K562 (cell line): ENCODE measurements around the gene RERE. TPM values are rescaled to one million over a fixed set of nuclear protein-coding genes. Genes with fewer than 3 reads are reported as not detected.
A peak's percentile ranks its signal among the peaks of the same experiment; 100 is the strongest.

ENCODE experiments used
- CGGBP1 ChIP-seq: fragments of 250-450 bp; sonication (Bioruptor Pico); IDR thresholded peaks from 2 replicates; pipeline ENCODE4 v1.9.0; 2021; ENCODE audit warnings: mild to moderate bottlenecking
- CTCF ChIP-seq, 3 experiments: IDR thresholded peaks in 2 of 3; conservative IDR thresholded peaks in 1 of 3; 2 replicates each; pipeline ENCODE4 v1.5.1; 2011 to 2012; ENCODE audit warnings: low read length in 3 of 3, mild to moderate bottlenecking in 3 of 3, control low read depth in 2 of 3, improper control_type of control experiment in 1 of 3, inconsistent platforms in 1 of 3, low read depth in 1 of 3, mixed read lengths in 1 of 3, moderate library complexity in 1 of 3; ENCODE audit not compliant: insufficient read depth in 2 of 3
- KLF16 ChIP-seq: IDR thresholded peaks from 2 replicates; pipeline ENCODE4 v1.6.1; 2016; ENCODE audit warnings: antibody characterized with exemption
- NCOA6 ChIP-seq: fragments of 450-650 bp; IDR thresholded peaks from 2 replicates; pipeline ENCODE4 v1.6.1; 2017; ENCODE audit warnings: mild to moderate bottlenecking
- NONO ChIP-seq, 2 experiments: fragments of 200-400 bp in 1 of 2; fragments of 450-650 bp in 1 of 2; formaldehyde crosslinking in 1 of 2; IDR thresholded peaks; 2 replicates each; pipeline ENCODE4 v1.6.1; 2017; ENCODE audit warnings: low read depth in 2 of 2, mild to moderate bottlenecking in 2 of 2, moderate library complexity in 2 of 2, low read length in 1 of 2
- RBFOX2 ChIP-seq: fragments of 200-400 bp; formaldehyde crosslinking; IDR thresholded peaks from 2 replicates; pipeline ENCODE4 v1.6.1; 2017; ENCODE audit warnings: low read depth, mild to moderate bottlenecking, low read length, moderate library complexity
- SMC3 ChIP-seq: conservative IDR thresholded peaks from 2 replicates; pipeline ENCODE4 v1.6.1; 2011; ENCODE audit warnings: low read depth, low read length, improper control_type of control experiment; ENCODE audit not compliant: insufficient read depth
- TEAD4 ChIP-seq, 2 experiments: sonication (generic) in 1 of 2; formaldehyde crosslinking in 1 of 2; IDR thresholded peaks; 2 replicates each; pipeline versions ENCODE4 v1.6.1 to v1.8.0; 2012 to 2022; ENCODE audit warnings: borderline replicate concordance in 1 of 2, inconsistent platforms in 1 of 2, low read length in 1 of 2, mild to moderate bottlenecking in 1 of 2, missing genetic modification reagents in 1 of 2
- ZNF224 ChIP-seq: sonication (generic); formaldehyde crosslinking; IDR thresholded peaks from 2 replicates; pipeline ENCODE4 v1.8.0; 2022; ENCODE audit warnings: mild to moderate bottlenecking, missing genetic modification reagents
- ZNF384 ChIP-seq: IDR thresholded peaks from 2 replicates; pipeline ENCODE4 v1.6.1; 2012; ENCODE audit warnings: low read depth, low read length, improper control_type of control experiment
- polyA plus RNA-seq, 8 experiments: library from polyadenylated mRNA; depleted of rRNA in 4 of 8; stranded (reverse) in 5 of 8; unstranded in 3 of 8; fragments of >200 nt; fragmentation: Nextera tagmentation in 2 of 8; fragmentation: Illumina TruSeq in 1 of 8; extraction: Ambion mirVana in 2 of 8; extraction: Trizol in 1 of 8; gene quantifications; 2 replicates each; pipeline versions ENCODE4 v1.2.1 to v1.2.3, GENCODE V29; 2011 to 2014; ENCODE audit warnings: inconsistent platforms in 1 of 8, missing spikeins in 1 of 8
- total RNA-seq, 7 experiments: library from RNA; depleted of rRNA in 6 of 7; stranded (reverse); fragments of >200 nt in 6 of 7; fragmentation: Illumina TruSeq in 2 of 7; extraction: Trizol in 2 of 7; gene quantifications; 2 replicates each; pipeline versions ENCODE4 v1.2.1 to v1.2.3, GENCODE V29; 2011 to 2021; ENCODE audit warnings: low replicate concordance in 1 of 7
- TF ChIP-seq, protein P1 (sequence below): fragments of 450-650 bp; formaldehyde crosslinking; IDR thresholded peaks from 2 replicates; pipeline ENCODE4 v1.4.0; 2022; ENCODE audit warnings: mild to moderate bottlenecking, moderate library complexity
- TF ChIP-seq, protein P2 (sequence below): conservative IDR thresholded peaks from 2 replicates; pipeline ENCODE4 v1.6.1; 2011; ENCODE audit warnings: low read depth, mild to moderate bottlenecking, low read length; ENCODE audit not compliant: control insufficient read depth
- TF ChIP-seq, protein P3 (sequence below), 2 experiments: fragments of 450-650 bp in 1 of 2; sonication (generic) in 1 of 2; formaldehyde crosslinking in 1 of 2; IDR thresholded peaks in 1 of 2; conservative IDR thresholded peaks in 1 of 2; 2 replicates each; pipeline versions ENCODE4 v1.6.1 to v1.8.1; 2016 to 2023; ENCODE audit warnings: mild to moderate bottlenecking in 2 of 2, moderate library complexity in 2 of 2, inconsistent platforms in 1 of 2, missing genetic modification reagents in 1 of 2
- TF ChIP-seq, protein P4 (sequence below): sonication (generic); formaldehyde crosslinking; IDR thresholded peaks from 2 replicates; pipeline ENCODE4 v1.8.0; 2022; ENCODE audit warnings: mild to moderate bottlenecking, low read depth, missing genetic modification reagents

The RERE gene
- total and polyA plus RNA-seq, 9 of the 15 experiments (the other 6 are each of a cell fraction or from before 2014, with no cell fraction given), result 3.0 to 51.5 (median 13.4) TPM

DNA sequence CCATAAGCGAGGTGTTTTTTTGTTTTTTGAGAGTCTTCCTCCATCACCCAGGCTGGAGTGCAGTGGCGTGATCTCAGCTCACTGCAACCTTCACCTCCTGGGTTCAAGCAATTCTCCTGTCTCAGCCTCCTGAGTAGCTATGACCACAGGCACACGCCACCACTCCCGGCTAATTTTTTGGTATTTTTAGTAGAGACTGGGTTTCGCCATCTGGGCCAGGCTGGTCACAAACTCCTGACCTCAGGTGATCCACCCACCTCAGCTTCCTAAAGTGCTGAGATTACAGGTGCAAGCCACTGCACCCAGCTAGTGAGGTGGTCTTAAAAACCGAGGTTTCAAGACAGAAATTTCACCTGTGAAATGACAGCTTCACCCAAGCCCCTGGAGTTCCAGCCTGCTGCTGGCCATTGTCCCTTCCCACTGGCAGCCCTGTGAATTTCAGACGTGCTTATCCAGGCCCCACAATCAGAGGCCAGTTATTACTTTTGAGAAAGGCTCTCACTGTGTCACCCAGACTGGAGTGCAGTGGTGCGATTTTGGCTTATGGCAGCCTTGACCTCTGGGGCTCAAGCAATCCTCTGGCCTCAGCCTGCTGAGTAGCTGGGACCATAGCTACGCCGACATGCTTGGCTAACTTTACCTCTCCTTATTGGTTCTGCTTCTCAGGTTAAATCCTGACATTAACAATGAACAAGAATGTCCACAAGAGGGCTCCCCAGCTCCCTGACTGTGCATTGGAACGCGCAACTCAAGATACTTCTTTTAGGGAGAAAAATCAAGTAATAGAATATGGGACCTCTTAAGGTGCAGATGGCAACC, 41.7 kb upstream of the RERE start (continued):
- TF ChIP-seq ZNF224 (CRISPR knock-in tag) (peak; percentile 14; the same call in 1 of the 2 replicates), NCOA6 (0 out of 2 replicates have a peak, but pooled peaks have one; percentile 30), RBFOX2 (peak; percentile 50), SMC3 (peak; percentile 67), KLF16 (0 out of 2 replicates have a peak, but pooled peaks have one; percentile 18), CGGBP1 (CRISPR knock-in tag) (no peak), ZNF384 (peak; percentile 3; the same call in 1 of the 2 replicates), TEAD4 (IDR thresholded peaks at IDR 0.05; ENCODE audit: low read length) (peak; percentile 56), TEAD4 (CRISPR knock-in tag; IDR thresholded peaks at IDR 0.05; ENCODE audit: borderline replicate concordance) (no peak), CTCF (IDR thresholded peaks at IDR 0.05 in 2 of 3, conservative IDR thresholded peaks at IDR 0.05 in 1 of 3; ENCODE audit: insufficient read depth in 2 of 3, low read depth in 1 of 3, low read length in 3 of 3) (peak; percentile 75 to 88 (median 86)), NONO (IDR thresholded peaks at IDR 0.05; ENCODE audit: low read depth in 2 of 2, low read length in 1 of 2) (peak in 1 of 2 experiments; percentile 76; a peak in 2 of 4 replicates)
- TF ChIP-seq, protein P1, sequence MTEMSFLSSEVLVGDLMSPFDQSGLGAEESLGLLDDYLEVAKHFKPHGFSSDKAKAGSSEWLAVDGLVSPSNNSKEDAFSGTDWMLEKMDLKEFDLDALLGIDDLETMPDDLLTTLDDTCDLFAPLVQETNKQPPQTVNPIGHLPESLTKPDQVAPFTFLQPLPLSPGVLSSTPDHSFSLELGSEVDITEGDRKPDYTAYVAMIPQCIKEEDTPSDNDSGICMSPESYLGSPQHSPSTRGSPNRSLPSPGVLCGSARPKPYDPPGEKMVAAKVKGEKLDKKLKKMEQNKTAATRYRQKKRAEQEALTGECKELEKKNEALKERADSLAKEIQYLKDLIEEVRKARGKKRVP, result peak; percentile 19; the same call in 1 of the 2 replicates
- TF ChIP-seq, protein P2, sequence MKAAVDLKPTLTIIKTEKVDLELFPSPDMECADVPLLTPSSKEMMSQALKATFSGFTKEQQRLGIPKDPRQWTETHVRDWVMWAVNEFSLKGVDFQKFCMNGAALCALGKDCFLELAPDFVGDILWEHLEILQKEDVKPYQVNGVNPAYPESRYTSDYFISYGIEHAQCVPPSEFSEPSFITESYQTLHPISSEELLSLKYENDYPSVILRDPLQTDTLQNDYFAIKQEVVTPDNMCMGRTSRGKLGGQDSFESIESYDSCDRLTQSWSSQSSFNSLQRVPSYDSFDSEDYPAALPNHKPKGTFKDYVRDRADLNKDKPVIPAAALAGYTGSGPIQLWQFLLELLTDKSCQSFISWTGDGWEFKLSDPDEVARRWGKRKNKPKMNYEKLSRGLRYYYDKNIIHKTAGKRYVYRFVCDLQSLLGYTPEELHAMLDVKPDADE, result 0 out of 2 replicates have a peak, but pooled peaks have one; percentile 31
- TF ChIP-seq, protein P3, sequence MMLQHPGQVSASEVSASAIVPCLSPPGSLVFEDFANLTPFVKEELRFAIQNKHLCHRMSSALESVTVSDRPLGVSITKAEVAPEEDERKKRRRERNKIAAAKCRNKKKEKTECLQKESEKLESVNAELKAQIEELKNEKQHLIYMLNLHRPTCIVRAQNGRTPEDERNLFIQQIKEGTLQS (IDR thresholded peaks at IDR 0.05), result no peak
- TF ChIP-seq, protein P3 (CRISPR knock-in tag; conservative IDR thresholded peaks at IDR 0.05), result 0 out of 2 replicates have a peak, but pooled peaks have one; percentile 49
- TF ChIP-seq, protein P4, sequence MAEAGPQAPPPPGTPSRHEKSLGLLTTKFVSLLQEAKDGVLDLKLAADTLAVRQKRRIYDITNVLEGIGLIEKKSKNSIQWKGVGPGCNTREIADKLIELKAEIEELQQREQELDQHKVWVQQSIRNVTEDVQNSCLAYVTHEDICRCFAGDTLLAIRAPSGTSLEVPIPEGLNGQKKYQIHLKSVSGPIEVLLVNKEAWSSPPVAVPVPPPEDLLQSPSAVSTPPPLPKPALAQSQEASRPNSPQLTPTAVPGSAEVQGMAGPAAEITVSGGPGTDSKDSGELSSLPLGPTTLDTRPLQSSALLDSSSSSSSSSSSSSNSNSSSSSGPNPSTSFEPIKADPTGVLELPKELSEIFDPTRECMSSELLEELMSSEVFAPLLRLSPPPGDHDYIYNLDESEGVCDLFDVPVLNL (CRISPR knock-in tag), result no peak
